A673 (cell line): ENCODE data around the gene TMEM17. TPM values are rescaled to one million over a fixed set of nuclear protein-coding genes. Genes with fewer than 3 reads are reported as not detected.

Source experiments
- BruUV-seq: library from RNA; stranded (reverse); fragments of 400-500 nt; replicated peaks from 2 replicates; lab custom pipeline; 2021; lab: Mats Ljungman, UMichigan
- CTCF ChIA-PET: fragments of 300-600 bp; sonication (Branson Sonifier 250); formaldehyde crosslinking; loops from one replicate; lab custom pipeline; 2022; ENCODE audit warnings: antibody characterized with exemption; lab: Charles Lee
- POLR2A ChIA-PET: fragments of 300-600 bp; sonication (Branson Sonifier 250); formaldehyde crosslinking; loops from one replicate; lab custom pipeline; 2022; ENCODE audit warnings: antibody characterized with exemption; ENCODE audit not compliant: low non-redundant PET; lab: Charles Lee
- DNase-seq: peaks from one replicate; pipeline ENCODE4 v3.0.0-alpha.2; 2015; ENCODE audit warnings: low spot score
- H3K27ac ChIP-seq: fragments of 200-600 bp; sonication (generic); 2 replicates; pipeline ENCODE4 v1.5.1; 2016; ENCODE audit warnings: mixed run types, low read depth, mild to moderate bottlenecking, mixed read lengths, antibody characterized with exemption, low read length; ENCODE audit not compliant: poor library complexity, severe bottlenecking
- H3K27me3 ChIP-seq: fragments of 200-600 bp; sonication (generic); replicated peaks from 2 replicates; pipeline ENCODE4 v1.6.1; 2017; ENCODE audit warnings: mixed run types, low read depth, mild to moderate bottlenecking, mixed read lengths, antibody characterized with exemption, low read length; ENCODE audit not compliant: insufficient read depth, poor library complexity
- H3K36me3 ChIP-seq: fragments of 200-600 bp; sonication (generic); 2 replicates; pipeline ENCODE4 v1.6.1; 2016; ENCODE audit warnings: mixed run types, mild to moderate bottlenecking, mixed read lengths, antibody characterized with exemption, low read length; ENCODE audit not compliant: insufficient read depth, poor library complexity, severe bottlenecking
- H3K4me1 ChIP-seq: fragments of 200-600 bp; sonication (generic); 2 replicates; pipeline ENCODE4 v1.6.1; 2017; ENCODE audit warnings: mixed run types, mild to moderate bottlenecking, mixed read lengths, antibody characterized with exemption, low read length; ENCODE audit not compliant: insufficient read depth, poor library complexity, severe bottlenecking
- H3K4me3 ChIP-seq: fragments of 200-600 bp; sonication (generic); 2 replicates; pipeline ENCODE4 v1.5.1; 2016; ENCODE audit warnings: low read depth, mixed run types, mild to moderate bottlenecking, mixed read lengths, low read length; ENCODE audit not compliant: poor library complexity, severe bottlenecking
- H3K9me3 ChIP-seq: fragments of 200-600 bp; sonication (generic); 2 replicates; pipeline ENCODE4 v1.6.1; 2016; ENCODE audit warnings: mixed run types, low read depth, mild to moderate bottlenecking, mixed read lengths, antibody characterized with exemption, low read length; ENCODE audit not compliant: poor library complexity, severe bottlenecking
- EZH2 ChIP-seq: fragments of 200-600 bp; sonication (generic); IDR thresholded peaks from 2 replicates; pipeline ENCODE4 v1.6.1; 2017; ENCODE audit warnings: borderline replicate concordance, low read depth, mild to moderate bottlenecking, mixed read lengths, antibody characterized with exemption, low read length; ENCODE audit not compliant: poor library complexity, severe bottlenecking
- intact Hi-C: fragments of 100-400 bp; cut with micrococcal nuclease; formaldehyde crosslinking; loops from one replicate; pipeline ENCODE4 v1.10.0; 2022; ENCODE audit not compliant: unreplicated experiment
- total RNA-seq: library from RNA; stranded (reverse); gene quantifications from 2 replicates; pipeline ENCODE4 v1.2.3, GENCODE V29; 2021
- TF ChIP-seq, protein P1 (sequence below): fragments of 300-800, 200-600 bp; sonication (generic); conservative IDR thresholded peaks from 2 replicates; pipeline ENCODE4 v1.5.1; 2017; ENCODE audit warnings: low read depth, mild to moderate bottlenecking, antibody characterized with exemption, low read length, moderate library complexity, mixed read lengths

TMEM17 gene
- total RNA-seq, 1 experiment from 2014 or later, result 1.5 TPM

DNA sequence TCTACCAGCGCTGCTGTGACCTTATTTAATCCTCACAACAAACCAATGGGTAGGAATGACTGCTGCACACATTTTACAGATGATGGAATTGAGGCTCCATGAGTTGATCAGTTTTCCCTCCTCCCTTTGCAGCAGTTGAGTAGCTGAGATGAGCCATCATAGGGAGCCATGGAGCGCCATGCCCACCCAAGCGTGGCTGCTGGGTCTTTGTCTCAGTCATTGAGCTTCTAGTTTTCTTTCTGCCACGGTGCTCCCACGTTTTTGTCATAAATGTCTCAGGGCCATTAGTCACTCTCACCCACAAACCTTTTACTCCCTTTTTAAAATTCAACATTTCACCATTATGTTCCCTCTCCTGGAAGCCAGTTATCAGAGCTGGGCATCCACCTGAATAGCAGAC, 45.8 kb downstream of the TMEM17 start:
- TF ChIP-seq, protein P1, sequence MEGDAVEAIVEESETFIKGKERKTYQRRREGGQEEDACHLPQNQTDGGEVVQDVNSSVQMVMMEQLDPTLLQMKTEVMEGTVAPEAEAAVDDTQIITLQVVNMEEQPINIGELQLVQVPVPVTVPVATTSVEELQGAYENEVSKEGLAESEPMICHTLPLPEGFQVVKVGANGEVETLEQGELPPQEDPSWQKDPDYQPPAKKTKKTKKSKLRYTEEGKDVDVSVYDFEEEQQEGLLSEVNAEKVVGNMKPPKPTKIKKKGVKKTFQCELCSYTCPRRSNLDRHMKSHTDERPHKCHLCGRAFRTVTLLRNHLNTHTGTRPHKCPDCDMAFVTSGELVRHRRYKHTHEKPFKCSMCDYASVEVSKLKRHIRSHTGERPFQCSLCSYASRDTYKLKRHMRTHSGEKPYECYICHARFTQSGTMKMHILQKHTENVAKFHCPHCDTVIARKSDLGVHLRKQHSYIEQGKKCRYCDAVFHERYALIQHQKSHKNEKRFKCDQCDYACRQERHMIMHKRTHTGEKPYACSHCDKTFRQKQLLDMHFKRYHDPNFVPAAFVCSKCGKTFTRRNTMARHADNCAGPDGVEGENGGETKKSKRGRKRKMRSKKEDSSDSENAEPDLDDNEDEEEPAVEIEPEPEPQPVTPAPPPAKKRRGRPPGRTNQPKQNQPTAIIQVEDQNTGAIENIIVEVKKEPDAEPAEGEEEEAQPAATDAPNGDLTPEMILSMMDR, result no peak
- TF ChIP-seq EZH2, result no peak
- H3K4me3 ChIP-seq, result no peak overlapping the region
- no peaks in the 10 kb centered on the region for H3K9me3 ChIP-seq
- H3K27ac ChIP-seq, result no peak overlapping the region
- ChIA-PET POLR2A (no interaction called here), CTCF (no interaction called here)
- no peaks in the 10 kb centered on the region for H3K4me1 ChIP-seq
- no peak for DNase-seq
- no TSS peak for BruUV-seq
- H3K36me3 ChIP-seq, result no peaks in the 10 kb centered on the region
- H3K27me3 ChIP-seq, result no peaks in the 10 kb centered on the region
- intact Hi-C loops, result loop anchor here (10.0 kb wide), 1 partner anchor 565 kb away; no protein-coding TSS in a partner anchor

DNA sequence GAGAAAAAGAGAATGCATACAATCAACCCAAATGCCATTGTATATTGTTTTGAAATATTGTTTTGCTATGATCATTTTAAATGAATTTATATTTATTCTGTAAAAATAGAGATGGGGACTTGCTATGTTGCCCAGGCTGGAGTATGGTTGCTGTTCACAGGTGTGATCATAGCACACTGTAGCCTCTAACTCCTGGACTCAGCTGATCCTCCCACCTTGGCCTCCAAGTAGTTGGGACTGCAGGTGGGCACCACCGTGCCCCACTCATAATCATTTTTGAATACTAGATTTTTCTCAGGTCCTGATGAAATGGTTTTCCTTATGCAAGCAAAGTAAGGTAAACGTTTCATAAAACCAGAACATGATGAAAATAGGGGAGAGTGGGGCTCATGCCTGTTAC, 46.3 kb downstream of the TMEM17 start:
- Histone ChIP-seq H3K27me3 (no peaks in the 10 kb centered on the region), H3K4me1 (no peaks in the 10 kb centered on the region), H3K9me3 (no peaks in the 10 kb centered on the region), H3K36me3 (no peaks in the 10 kb centered on the region), H3K27ac (no peak overlapping the region), H3K4me3 (no peak overlapping the region)
- BruUV-seq, result no TSS peak
- no peak for DNase-seq
- POLR2A ChIA-PET, result no interaction called here
- CTCF ChIA-PET, result no interaction called here
- TF ChIP-seq, protein P1, result no peak
- no peak for TF ChIP-seq EZH2
- intact Hi-C loops, result loop anchor here (5.0 to 10.0 kb wide), 2 partner anchors 565 to 1028 kb away; no protein-coding TSS in a partner anchor

DNA sequence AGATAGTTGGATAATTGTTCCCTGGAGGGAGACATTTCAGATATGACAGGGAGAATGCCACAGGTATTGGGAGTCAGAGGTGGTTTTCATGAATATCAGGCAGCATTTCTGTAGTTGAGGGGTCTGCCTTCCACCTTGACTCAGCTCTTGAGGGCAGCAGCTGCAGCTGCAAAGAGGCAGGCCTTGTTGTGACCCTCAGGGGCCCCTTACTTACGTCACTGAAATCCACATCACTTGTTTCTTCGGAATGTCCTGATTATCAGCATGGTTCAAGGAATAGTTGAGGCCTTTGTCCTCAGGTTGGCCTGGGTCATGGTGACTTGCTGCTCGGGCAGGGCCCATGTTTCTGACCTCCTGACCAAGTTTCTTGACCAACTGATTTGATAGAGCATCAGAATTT, 46.9 kb downstream of the TMEM17 start:
- CTCF ChIA-PET, result no interaction called here
- TF ChIP-seq EZH2, result no peak
- TF ChIP-seq, protein P1, result no peak
- H3K4me3 ChIP-seq, result no peak overlapping the region
- BruUV-seq, result no TSS peak
- no peaks in the 10 kb centered on the region for H3K4me1 ChIP-seq
- POLR2A ChIA-PET, result no interaction called here
- no peaks in the 10 kb centered on the region for H3K27me3 ChIP-seq
- no peaks in the 10 kb centered on the region for H3K9me3 ChIP-seq
- DNase-seq, result no peak
- intact Hi-C loops, result loop anchor here (5.0 kb wide), 1 partner anchor 1028 kb away; no protein-coding TSS in a partner anchor
- H3K36me3 ChIP-seq, result no peaks in the 10 kb centered on the region
- H3K27ac ChIP-seq, result no peak overlapping the region
